Endothelial cell of coronary artery (primary cell): Measurements from ENCODE around the gene POLR2E. TPM values are rescaled to one million over a fixed set of nuclear protein-coding genes. Genes with fewer than 3 reads are reported as not detected.

Experiments used
- total RNA-seq: library from RNA; depleted of rRNA; stranded (reverse); fragments of >200 nt; gene quantifications from 2 replicates; pipeline ENCODE4 v1.2.3, GENCODE V29; 2014

The POLR2E gene
- 101 and 122 TPM in 2 replicates for total RNA-seq

GRCh38 chr19:1094978-1095701, at the start of gene POLR2E:
Gene POLR2E, minus strand, starts transcription at chr19:1095375. Its CDS starts 60 bp downstream, at chr19:1095315.

GRCh38 chr19:1103708-1104310, 8.6 kb upstream of the POLR2E start, which contains the start of gene GPX4:
Gene GPX4, plus strand, starts transcription at chr19:1103994. Its CDS starts 50 bp downstream, at chr19:1104044.

GRCh38 chr19:1066748-1067340, 28.3 kb downstream of the POLR2E start, which contains the start of gene ARHGAP45:
Gene ARHGAP45, plus strand, starts transcription at chr19:1067167. Its CDS starts 239 bp downstream, at chr19:1067406.

GRCh38 chr19:1039646-1040475, 55.3 kb downstream of the POLR2E start, which contains the start of gene ABCA7:
Gene ABCA7, plus strand, starts transcription at chr19:1040107. Its CDS starts 1,255 bp downstream, at chr19:1041362.

Other genes starting within 250 kb of the POLR2E start
- gene ELANE, start 243.1 kb downstream of the POLR2E start, total RNA-seq, result not detected in 2 replicates
- 0.28 and 1.4 TPM in 2 replicates for gene CFD, start 235.7 kb downstream of the POLR2E start, total RNA-seq
- gene MED16, start 202.2 kb downstream of the POLR2E start, total RNA-seq, result 25.1 and 27.3 TPM in 2 replicates
- gene RNU6-9, start 201.9 kb downstream of the POLR2E start, total RNA-seq, result not detected in 2 replicates
- gene R3HDM4, start 182.2 kb downstream of the POLR2E start, total RNA-seq, result 18.2 and 23.4 TPM in 2 replicates
- not detected in 2 replicates for gene KISS1R, start 178.0 kb downstream of the POLR2E start, total RNA-seq
- gene ARID3A, start 169.3 kb downstream of the POLR2E start, total RNA-seq, result 4.9 and 8.7 TPM in 2 replicates
- gene WDR18, start 111.0 kb downstream of the POLR2E start, total RNA-seq, result 141 and 143 TPM in 2 replicates
- gene GRIN3B, start 95.0 kb downstream of the POLR2E start, total RNA-seq, result 0.19 and 0.27 TPM in 2 replicates
- gene TMEM259, start 74.3 kb downstream of the POLR2E start, total RNA-seq, result 48.3 and 59.8 TPM in 2 replicates
- not detected in 2 replicates for gene RNU6-2, start 73.9 kb downstream of the POLR2E start, total RNA-seq
- 187 and 190 TPM in 2 replicates for gene CNN2, start 68.8 kb downstream of the POLR2E start, total RNA-seq
- 4.0 and 4.8 TPM in 2 replicates for gene ABCA7, start 55.3 kb downstream of the POLR2E start, total RNA-seq
- gene ARHGAP45, start 28.2 kb downstream of the POLR2E start, total RNA-seq, result 5.6 and 9.5 TPM in 2 replicates
- 363 and 429 TPM in 2 replicates for gene GPX4, start 8.6 kb upstream of the POLR2E start, total RNA-seq
- 30.9 and 64.3 TPM in 2 replicates for gene SBNO2, start 78.9 kb upstream of the POLR2E start, total RNA-seq
- gene STK11, start 110.4 kb upstream of the POLR2E start, total RNA-seq, result 88.2 and 94.2 TPM in 2 replicates
- gene CBARP, start 142.6 kb upstream of the POLR2E start, total RNA-seq, result 1.3 and 1.6 TPM in 2 replicates
- gene ATP5F1D, start 146.4 kb upstream of the POLR2E start, total RNA-seq, result 46.3 and 51.7 TPM in 2 replicates
- gene MIDN, start 153.2 kb upstream of the POLR2E start, total RNA-seq, result 12.7 and 16.3 TPM in 2 replicates
- gene CIRBP, start 174.0 kb upstream of the POLR2E start, total RNA-seq, result 76.5 and 167 TPM in 2 replicates
- gene FAM174C, start 180.2 kb upstream of the POLR2E start, total RNA-seq, result 12.8 and 25.1 TPM in 2 replicates
- gene EFNA2, start 190.5 kb upstream of the POLR2E start, total RNA-seq, result 0.09 and 0.18 TPM in 2 replicates